Progenitor cell of endocrine pancreas (in vitro differentiated cells): Measurements from ENCODE around the gene COL4A1. TPM values are rescaled to one million over a fixed set of nuclear protein-coding genes. Genes with fewer than 3 reads are reported as not detected.

Source experiments
- DNase-seq: peaks from one replicate; pipeline ENCODE4 v3.0.0; 2021; ENCODE audit warnings: low spot score; ENCODE audit not compliant: unreplicated experiment
- H3K27ac Mint-ChIP-seq: 2 replicates; pipeline ENCODE4 v1.8.0; 2021; ENCODE audit warnings: mild to moderate bottlenecking, moderate library complexity, mixed read lengths
- H3K27me3 Mint-ChIP-seq: 2 replicates; pipeline ENCODE4 v1.8.0; 2021; ENCODE audit warnings: mixed read lengths
- H3K36me3 Mint-ChIP-seq: 2 replicates; pipeline ENCODE4 v1.8.0; 2022; ENCODE audit warnings: mixed read lengths; ENCODE audit not compliant: insufficient read depth
- H3K4me1 Mint-ChIP-seq: 2 replicates; pipeline ENCODE4 v1.8.0; 2021; ENCODE audit warnings: low read depth, mixed read lengths
- H3K4me3 Mint-ChIP-seq: 2 replicates; pipeline ENCODE4 v1.8.0; 2021; ENCODE audit warnings: low read depth, mild to moderate bottlenecking, moderate library complexity, mixed read lengths
- H3K9me3 Mint-ChIP-seq: 2 replicates; pipeline ENCODE4 v1.8.0; 2021; ENCODE audit warnings: low read depth, mixed read lengths
- CTCF ChIP-seq: fragments of 200-600 bp; sonication (generic); IDR thresholded peaks from one replicate; pipeline ENCODE4 v1.5.0; 2021; ENCODE audit warnings: antibody characterized with exemption, mild to moderate bottlenecking; ENCODE audit not compliant: unreplicated experiment
- total RNA-seq: library from RNA; stranded (reverse); gene quantifications from 2 replicates; pipeline ENCODE4 v1.2.1, GENCODE V29; 2021

COL4A1 gene
- total RNA-seq, 1 donor from 2014 or later: 81.3 TPM

- H3K36me3 Mint-ChIP-seq: no peaks in the 10 kb centered on the region
- H3K4me3 Mint-ChIP-seq: no peak overlapping the region
- H3K4me1 Mint-ChIP-seq: peaks cover 5% of the 10 kb centered on the region
- H3K27ac Mint-ChIP-seq: no peak overlapping the region
- H3K27me3 Mint-ChIP-seq: no peaks in the 10 kb centered on the region
- DNase-seq: no peak
- no peaks in the 10 kb centered on the region for H3K9me3 Mint-ChIP-seq
- no peak for TF ChIP-seq CTCF
Measured at GRCh38 chr13:110273254-110273653, 33.7 kb downstream of the COL4A1 start.

- H3K36me3 Mint-ChIP-seq: no peaks in the 10 kb centered on the region
- no peak for DNase-seq
Measured at GRCh38 chr13:110272651-110273050, 34.3 kb downstream of the COL4A1 start.

GRCh38 chr13:110272227-110272626 lies 34.7 kb downstream of the COL4A1 start:
- no peak overlapping the region for H3K4me3 Mint-ChIP-seq
- H3K9me3 Mint-ChIP-seq: no peaks in the 10 kb centered on the region
- H3K4me1 Mint-ChIP-seq: peaks cover 5% of the 10 kb centered on the region
- no peak for DNase-seq
- H3K27me3 Mint-ChIP-seq: no peaks in the 10 kb centered on the region
- no peak overlapping the region for H3K27ac Mint-ChIP-seq
- H3K36me3 Mint-ChIP-seq: no peaks in the 10 kb centered on the region
- no peak for TF ChIP-seq CTCF

More at GRCh38 chr13:110272651-110273050, 34.3 kb downstream of the COL4A1 start:
- no peaks in the 10 kb centered on the region for H3K27me3 Mint-ChIP-seq
- no peak for TF ChIP-seq CTCF
- H3K27ac Mint-ChIP-seq: no peak overlapping the region
- no peak overlapping the region for H3K4me3 Mint-ChIP-seq
- no peaks in the 10 kb centered on the region for H3K9me3 Mint-ChIP-seq
- H3K4me1 Mint-ChIP-seq: peaks cover 5% of the 10 kb centered on the region

- Mint-ChIP-seq H3K4me1 (peaks cover 5% of the 10 kb centered on the region), H3K27me3 (no peaks in the 10 kb centered on the region), H3K36me3 (no peaks in the 10 kb centered on the region), H3K27ac (no peak overlapping the region), H3K4me3 (no peak overlapping the region), H3K9me3 (no peaks in the 10 kb centered on the region)
- no peak for TF ChIP-seq CTCF
- no peak for DNase-seq
Measured at GRCh38 chr13:110271313-110271712, 35.6 kb downstream of the COL4A1 start.

- H3K4me1 Mint-ChIP-seq: peaks cover 5% of the 10 kb centered on the region
- H3K4me3 Mint-ChIP-seq: no peak overlapping the region
- H3K27ac Mint-ChIP-seq: no peak overlapping the region
- no peaks in the 10 kb centered on the region for H3K36me3 Mint-ChIP-seq
- no peak for DNase-seq
- H3K27me3 Mint-ChIP-seq: no peaks in the 10 kb centered on the region
- H3K9me3 Mint-ChIP-seq: no peaks in the 10 kb centered on the region
- no peak for TF ChIP-seq CTCF
Measured at GRCh38 chr13:110270507-110270906, 36.5 kb downstream of the COL4A1 start.
